HL-60 (cell line): ENCODE measurements around the gene ZFAND3.

Experiments used
- DNase-seq, 2 experiments: peaks; one replicate each; pipeline ENCODE4 v3.0.0-alpha.2; 2010 to 2020; ENCODE audit warnings: low read depth in 1 of 2, low spot score in 1 of 2
- H3K27ac ChIP-seq: fragments of 250-450 bp; sonication (Bioruptor Pico); replicated peaks from 2 replicates; pipeline ENCODE4 v1.5.1; 2020; ENCODE audit warnings: mild to moderate bottlenecking, moderate library complexity
- H3K27me3 ChIP-seq: fragments of 250-450 bp; sonication (Bioruptor Pico); 2 replicates; pipeline ENCODE4 v1.5.1; 2021; ENCODE audit warnings: mild to moderate bottlenecking, moderate library complexity; ENCODE audit not compliant: insufficient read depth, poor library complexity, severe bottlenecking
- H3K4me3 ChIP-seq: replicated peaks from 2 replicates; pipeline ENCODE4 v1.5.1; 2011; ENCODE audit warnings: mild to moderate bottlenecking, control low read depth, low read length; ENCODE audit not compliant: insufficient read depth
- CTCF ChIP-seq: IDR thresholded peaks from one replicate; pipeline ENCODE4 v1.5.1; 2011; ENCODE audit warnings: low read length, control low read depth, inconsistent platforms; ENCODE audit not compliant: insufficient read depth
- GABPA ChIP-seq: IDR thresholded peaks from 2 replicates; pipeline ENCODE4 v1.6.1; 2012; ENCODE audit warnings: low read depth
- POLR2AphosphoS5 ChIP-seq: IDR thresholded peaks from 2 replicates; pipeline ENCODE4 v1.6.1; 2012; ENCODE audit warnings: low read depth
- REST ChIP-seq: IDR thresholded peaks from 2 replicates; pipeline ENCODE4 v1.6.1; 2012; ENCODE audit warnings: low read depth; ENCODE audit not compliant: insufficient replicate concordance
- SPI1 ChIP-seq: IDR thresholded peaks from 2 replicates; pipeline ENCODE4 v1.6.1; 2012; ENCODE audit warnings: low read depth, mild to moderate bottlenecking, borderline replicate concordance

Gene ZFAND3

GRCh38 chr6:38022688-38023087 lies 203.2 kb downstream of the ZFAND3 start:
- no peak for DNase-seq
- TF ChIP-seq CTCF (no peak), SPI1 (no peak), POLR2AphosphoS5 (no peak), GABPA (no peak), REST (no peak)
- no peak overlapping the region for H3K4me3 ChIP-seq
- H3K27me3 ChIP-seq: no peaks in the 10 kb centered on the region
- no peak overlapping the region for H3K27ac ChIP-seq

DNA sequence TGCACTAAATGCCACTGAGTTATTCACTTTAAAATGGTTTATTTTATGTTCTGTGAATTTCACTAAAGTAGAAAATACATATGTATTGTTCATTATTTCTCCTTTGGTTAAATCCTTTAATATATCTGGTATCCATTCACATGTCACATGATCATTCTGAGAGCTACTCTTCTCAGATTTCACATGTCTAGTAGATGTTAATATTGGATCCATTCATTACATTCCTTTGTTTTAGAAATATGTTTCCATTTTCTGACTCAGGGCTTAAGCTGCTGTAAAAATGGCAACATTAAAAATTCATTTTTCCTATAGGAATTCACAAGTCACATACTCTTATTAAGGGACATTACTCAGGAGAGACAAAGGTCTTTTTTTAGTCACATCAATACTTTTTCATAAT lies 205.4 kb downstream of the ZFAND3 start:
- no peak overlapping the region for H3K4me3 ChIP-seq
- H3K27ac ChIP-seq: no peak overlapping the region
- no peak for DNase-seq
- H3K27me3 ChIP-seq: no peaks in the 10 kb centered on the region
- TF ChIP-seq POLR2AphosphoS5: no peak
- no peak for TF ChIP-seq SPI1
- no peak for TF ChIP-seq CTCF
- TF ChIP-seq REST: no peak
- TF ChIP-seq GABPA: no peak

DNA sequence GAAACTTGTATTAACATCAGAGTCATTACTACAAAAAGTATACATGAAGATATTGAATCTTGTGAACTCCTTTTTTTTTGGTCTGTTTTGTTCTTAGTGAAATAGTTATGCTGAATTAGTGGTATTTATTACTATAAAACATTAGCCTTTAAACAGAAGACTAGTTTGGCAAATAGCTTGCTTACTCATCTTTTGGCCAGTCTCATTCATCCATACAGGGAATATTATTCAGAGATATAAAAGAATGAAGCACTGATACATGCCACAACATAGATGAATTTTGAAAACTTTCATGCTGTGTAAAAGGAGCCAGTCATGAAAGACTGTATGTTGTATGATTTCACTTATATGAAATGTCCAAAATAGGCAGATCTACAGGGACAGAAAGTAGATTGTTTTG lies 205.9 kb downstream of the ZFAND3 start:
- DNase-seq: no peak
- no peak overlapping the region for H3K4me3 ChIP-seq
- no peak overlapping the region for H3K27ac ChIP-seq
- TF ChIP-seq GABPA (no peak), REST (no peak), CTCF (no peak), POLR2AphosphoS5 (no peak), SPI1 (no peak)
- H3K27me3 ChIP-seq: no peaks in the 10 kb centered on the region
